Tracheal epithelial cell (primary cell): ENCODE results near the gene APBB1. TPM values are rescaled to one million over a fixed set of nuclear protein-coding genes. Genes with fewer than 3 reads are reported as not detected.

Source experiments
- total RNA-seq: library from RNA; depleted of rRNA; stranded (reverse); fragments of >200 nt; gene quantifications from 2 replicates; pipeline ENCODE4 v1.2.1, GENCODE V29; 2014

APBB1 gene
- total RNA-seq = 5.3 and 10.6 TPM in 2 replicates

GRCh38 chr11:6419009-6419631, at the start of gene APBB1:
Gene APBB1 (minus strand): TSS chr11:6419094. CDS start chr11:6411347, 7,747 bp downstream.

GRCh38 chr11:6440906-6441358, 22.0 kb upstream of the APBB1 start, which contains the start of gene HPX:
Gene HPX (minus strand): TSS chr11:6440987. CDS start chr11:6440963, 24 bp downstream.

GRCh38 chr11:6389905-6390717, 28.8 kb downstream of the APBB1 start, which contains the start of gene SMPD1:
Gene SMPD1 (plus strand): TSS chr11:6390474. CDS start chr11:6390599, 125 bp downstream.

Other genes starting within 250 kb of the APBB1 start
- not detected in 2 replicates for gene OR52B2, start 248.8 kb downstream of the APBB1 start, total RNA-seq
- gene OR52W1, start 219.9 kb downstream of the APBB1 start, total RNA-seq = not detected in 2 replicates
- gene C11orf42, start 213.5 kb downstream of the APBB1 start, total RNA-seq = not detected in 2 replicates
- gene FHIP1B, start 184.5 kb downstream of the APBB1 start, total RNA-seq = 8.9 and 10.2 TPM in 2 replicates
- 0.64 TPM in 1 of 2 replicates, not detected in the other for gene CNGA4, start 180.0 kb downstream of the APBB1 start, total RNA-seq
- gene CCKBR, start 159.3 kb downstream of the APBB1 start, total RNA-seq = not detected in 2 replicates
- 39.2 and 50.1 TPM in 2 replicates for gene CAVIN3, start 98.6 kb downstream of the APBB1 start, total RNA-seq
- gene SMPD1, start 28.6 kb downstream of the APBB1 start, total RNA-seq = 3.0 and 3.4 TPM in 2 replicates
- 0.85 TPM in 1 of 2 replicates, not detected in the other for gene HPX, start 21.9 kb upstream of the APBB1 start, total RNA-seq
- 10.7 and 10.8 TPM in 2 replicates for gene TRIM3, start 54.8 kb upstream of the APBB1 start, total RNA-seq
- gene ARFIP2, start 62.2 kb upstream of the APBB1 start, total RNA-seq = 47.3 and 68.0 TPM in 2 replicates
- gene TIMM10B, start 62.4 kb upstream of the APBB1 start, total RNA-seq = 31.5 and 68.2 TPM in 2 replicates
- gene DNHD1, start 78.2 kb upstream of the APBB1 start, total RNA-seq = 1.7 and 3.2 TPM in 2 replicates
- 12.3 and 14.1 TPM in 2 replicates for gene RRP8, start 184.5 kb upstream of the APBB1 start, total RNA-seq
- 42.0 and 112 TPM in 2 replicates for gene ILK, start 184.7 kb upstream of the APBB1 start, total RNA-seq
- 21.5 and 48.0 TPM in 2 replicates for gene TAF10, start 193.1 kb upstream of the APBB1 start, total RNA-seq
- gene TPP1, start 200.3 kb upstream of the APBB1 start, total RNA-seq = 58.4 and 82.2 TPM in 2 replicates
- gene DCHS1, start 236.7 kb upstream of the APBB1 start, total RNA-seq = 0.21 and 0.24 TPM in 2 replicates